GM21526 (cell line): ENCODE results near the gene METTL27.
"Not testable (repeated sequence)": the region's sequence is repeated elsewhere in the genome, so short reads cannot be mapped to it uniquely, and the experiment has no call there.

Source experiments
- ATAC-seq: cut with Tn5 transposase; IDR thresholded peaks from one replicate; pipeline ENCODE4 v1.9.1; 2021; ENCODE audit warnings: moderate library complexity; ENCODE audit not compliant: unreplicated experiment, low FRiP score

Gene METTL27

GRCh38 chr7:73842067-73842976 is at the start of gene METTL27:
METTL27 (minus strand) TSS chr7:73842516; CDS start chr7:73842140, 376 bp downstream.
- ATAC-seq = peak; percentile 92

- ATAC-seq = no peak
Measured at GRCh38 chr7:73891178-73891885, 49.0 kb upstream of the METTL27 start.

GRCh38 chr7:73890555-73891147 is 48.3 kb upstream of the METTL27 start:
- no peak for ATAC-seq

- no peak for ATAC-seq
Measured at GRCh38 chr7:73888959-73889358, 46.6 kb upstream of the METTL27 start.

GRCh38 chr7:73887762-73888161 is 45.4 kb upstream of the METTL27 start:
- no peak for ATAC-seq

- no peak for ATAC-seq
Measured at GRCh38 chr7:73885975-73886798, 43.9 kb upstream of the METTL27 start.

GRCh38 chr7:73885433-73885974 is 43.2 kb upstream of the METTL27 start:
- no peak for ATAC-seq

- ATAC-seq = not testable (repeated sequence)
Measured at GRCh38 chr7:73884867-73885422, 42.6 kb upstream of the METTL27 start.

GRCh38 chr7:73882047-73882402 is 39.7 kb upstream of the METTL27 start:
- ATAC-seq = no peak

- ATAC-seq = no peak
Measured at GRCh38 chr7:73881352-73882046, 39.2 kb upstream of the METTL27 start.

GRCh38 chr7:73880755-73881328 is 38.5 kb upstream of the METTL27 start:
- ATAC-seq = no peak

GRCh38 chr7:73879977-73880681 is 37.8 kb upstream of the METTL27 start:
- no peak for ATAC-seq

- no peak for ATAC-seq
Measured at GRCh38 chr7:73876973-73877372, 34.7 kb upstream of the METTL27 start.

- ATAC-seq = no peak
Measured at GRCh38 chr7:73876361-73876760, 34.0 kb upstream of the METTL27 start.

- no peak for ATAC-seq
Measured at GRCh38 chr7:73872056-73872908, 30.0 kb upstream of the METTL27 start.

GRCh38 chr7:73871163-73872011 is 29.1 kb upstream of the METTL27 start:
- no peak for ATAC-seq
